OCI-LY7 (cell line): Measurements from ENCODE around the gene CAPN14.

Experiments
- EZH2phosphoT487 ChIP-seq: fragments of 200-600 bp; sonication (generic); IDR thresholded peaks from 2 replicates; pipeline ENCODE4 v1.6.1; 2018; ENCODE audit warnings: low read depth, borderline replicate concordance, mild to moderate bottlenecking, mixed run types, antibody characterized with exemption, low read length, moderate library complexity, mixed read lengths
- TF ChIP-seq, protein P1 (sequence below): fragments of 200-600 bp; sonication (generic); conservative IDR thresholded peaks from 2 replicates; pipeline ENCODE4 v1.5.1; 2014; ENCODE audit warnings: mild to moderate bottlenecking, antibody characterized with exemption, low read length, moderate library complexity, mixed read lengths

DNA sequence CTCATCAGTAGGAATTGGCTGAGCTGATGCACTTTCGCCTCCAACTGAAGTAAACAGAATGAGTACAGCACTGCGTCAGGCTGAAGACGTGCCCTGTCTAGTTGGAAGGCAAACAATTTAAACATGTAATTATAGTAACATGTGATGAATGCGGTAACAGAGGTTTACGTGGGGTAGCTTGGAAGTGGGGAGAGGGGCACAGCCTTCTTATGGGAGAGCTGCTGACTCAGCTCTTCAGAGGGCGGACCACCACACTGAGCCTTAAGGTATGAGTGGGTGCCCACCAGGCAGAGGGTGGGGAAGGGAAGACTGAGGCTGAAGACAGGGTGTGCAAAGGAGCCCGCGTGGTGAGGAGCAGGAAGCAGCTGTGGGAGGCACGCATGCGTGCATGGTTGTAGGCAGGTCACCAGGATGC is 10.4 kb upstream of the CAPN14 start:
- TF ChIP-seq, protein P1, sequence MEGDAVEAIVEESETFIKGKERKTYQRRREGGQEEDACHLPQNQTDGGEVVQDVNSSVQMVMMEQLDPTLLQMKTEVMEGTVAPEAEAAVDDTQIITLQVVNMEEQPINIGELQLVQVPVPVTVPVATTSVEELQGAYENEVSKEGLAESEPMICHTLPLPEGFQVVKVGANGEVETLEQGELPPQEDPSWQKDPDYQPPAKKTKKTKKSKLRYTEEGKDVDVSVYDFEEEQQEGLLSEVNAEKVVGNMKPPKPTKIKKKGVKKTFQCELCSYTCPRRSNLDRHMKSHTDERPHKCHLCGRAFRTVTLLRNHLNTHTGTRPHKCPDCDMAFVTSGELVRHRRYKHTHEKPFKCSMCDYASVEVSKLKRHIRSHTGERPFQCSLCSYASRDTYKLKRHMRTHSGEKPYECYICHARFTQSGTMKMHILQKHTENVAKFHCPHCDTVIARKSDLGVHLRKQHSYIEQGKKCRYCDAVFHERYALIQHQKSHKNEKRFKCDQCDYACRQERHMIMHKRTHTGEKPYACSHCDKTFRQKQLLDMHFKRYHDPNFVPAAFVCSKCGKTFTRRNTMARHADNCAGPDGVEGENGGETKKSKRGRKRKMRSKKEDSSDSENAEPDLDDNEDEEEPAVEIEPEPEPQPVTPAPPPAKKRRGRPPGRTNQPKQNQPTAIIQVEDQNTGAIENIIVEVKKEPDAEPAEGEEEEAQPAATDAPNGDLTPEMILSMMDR = no peak
- no peak for TF ChIP-seq EZH2phosphoT487
